Measurements from ENCODE around the gene PPT2.

Gene PPT2

GRCh38 chr6:32110632-32111031 lies 43.3 kb upstream of the PPT2 start:
- H3F3A ChIP-seq (ENCODE audit: insufficient read depth, low read length): no peaks in the 10 kb centered on the region
- peaks cover 34% of the 10 kb centered on the region for H3K27me3 ChIP-seq (replicated peaks; ENCODE audit: insufficient read depth, low read length)
- no peaks in the 10 kb centered on the region for H3K79me2 ChIP-seq (ENCODE audit: low read length)
- no peak overlapping the region for H3K4me3 ChIP-seq (ENCODE audit: low read length)
- H4K20me1 ChIP-seq (ENCODE audit: insufficient read depth, low read length): no peaks in the 10 kb centered on the region
- no peaks in the 10 kb centered on the region for H3K36me3 ChIP-seq (replicated peaks; ENCODE audit: insufficient read depth, low read length)
- no peaks in the 10 kb centered on the region for H3K4me1 ChIP-seq (ENCODE audit: low read length)
- TF ChIP-seq CTCF (IDR thresholded peaks at IDR 0.05; ENCODE audit: low read length): no peak
- TF ChIP-seq EZH2 (optimal IDR thresholded peaks at IDR 0.05; ENCODE audit: low read depth, low read length): no peak
- TF ChIP-seq EZH2phosphoT487 (IDR thresholded peaks at IDR 0.05; ENCODE audit: low read length): no peak
- no peak for DNase-seq
- no peak overlapping the region for H3K27ac ChIP-seq (ENCODE audit: low read length)
- H3K4me2 ChIP-seq (ENCODE audit: low read depth, low read length): no peak overlapping the region
- no peak overlapping the region for H3K9ac ChIP-seq (ENCODE audit: low read length)
- no peaks in the 10 kb centered on the region for H3K9me3 ChIP-seq (replicated peaks; ENCODE audit: insufficient read depth, low read length)
- H3K9me2 ChIP-seq (replicated peaks; ENCODE audit: insufficient read depth, low read length): no peaks in the 10 kb centered on the region
- no peak overlapping the region for H2AFZ ChIP-seq (ENCODE audit: low read length)

- no peak overlapping the region for H2AFZ ChIP-seq (ENCODE audit: low read length)
- DNase-seq: no peak
- no peak overlapping the region for H3K27ac ChIP-seq (ENCODE audit: low read length)
- no peak overlapping the region for H3K4me3 ChIP-seq (ENCODE audit: low read length)
- H4K20me1 ChIP-seq (ENCODE audit: insufficient read depth, low read length): no peaks in the 10 kb centered on the region
- H3K27me3 ChIP-seq (replicated peaks; ENCODE audit: insufficient read depth, low read length): peaks cover 27% of the 10 kb centered on the region
- no peak overlapping the region for H3K4me2 ChIP-seq (ENCODE audit: low read depth, low read length)
- H3F3A ChIP-seq (ENCODE audit: insufficient read depth, low read length): no peaks in the 10 kb centered on the region
- H3K36me3 ChIP-seq (replicated peaks; ENCODE audit: insufficient read depth, low read length): no peaks in the 10 kb centered on the region
- no peak for TF ChIP-seq CTCF (IDR thresholded peaks at IDR 0.05; ENCODE audit: low read length)
- no peak for TF ChIP-seq EZH2phosphoT487 (IDR thresholded peaks at IDR 0.05; ENCODE audit: low read length)
- TF ChIP-seq EZH2 (optimal IDR thresholded peaks at IDR 0.05; ENCODE audit: low read depth, low read length): no peak
- H3K9me3 ChIP-seq (replicated peaks; ENCODE audit: insufficient read depth, low read length): no peaks in the 10 kb centered on the region
- H3K79me2 ChIP-seq (ENCODE audit: low read length): no peaks in the 10 kb centered on the region
- no peaks in the 10 kb centered on the region for H3K4me1 ChIP-seq (ENCODE audit: low read length)
- H3K9ac ChIP-seq (ENCODE audit: low read length): no peak overlapping the region
- no peaks in the 10 kb centered on the region for H3K9me2 ChIP-seq (replicated peaks; ENCODE audit: insufficient read depth, low read length)
Measured at GRCh38 chr6:32111424-32112066, 42.4 kb upstream of the PPT2 start.

- Histone ChIP-seq H3F3A (ENCODE audit: insufficient read depth, low read length) (no peaks in the 10 kb centered on the region), H3K27me3 (replicated peaks; ENCODE audit: insufficient read depth, low read length) (peaks cover 21% of the 10 kb centered on the region), H3K9me3 (replicated peaks; ENCODE audit: insufficient read depth, low read length) (no peaks in the 10 kb centered on the region), H3K4me3 (ENCODE audit: low read length) (no peak overlapping the region), H3K27ac (ENCODE audit: low read length) (no peak overlapping the region), H4K20me1 (ENCODE audit: insufficient read depth, low read length) (no peaks in the 10 kb centered on the region), H3K36me3 (replicated peaks; ENCODE audit: insufficient read depth, low read length) (no peaks in the 10 kb centered on the region), H3K9me2 (replicated peaks; ENCODE audit: insufficient read depth, low read length) (no peaks in the 10 kb centered on the region), H2AFZ (ENCODE audit: low read length) (no peak overlapping the region), H3K9ac (ENCODE audit: low read length) (no peak overlapping the region), H3K4me2 (ENCODE audit: low read depth, low read length) (no peak overlapping the region), H3K79me2 (ENCODE audit: low read length) (no peaks in the 10 kb centered on the region), H3K4me1 (ENCODE audit: low read length) (no peaks in the 10 kb centered on the region)
- TF ChIP-seq CTCF (IDR thresholded peaks at IDR 0.05; ENCODE audit: low read length) (no peak), EZH2 (optimal IDR thresholded peaks at IDR 0.05; ENCODE audit: low read depth, low read length) (no peak)
- no peak for DNase-seq
Measured at GRCh38 chr6:32112431-32112980, 41.4 kb upstream of the PPT2 start.
